ENCODE measurements around the gene BMP8B. TPM values are rescaled to one million over a fixed set of nuclear protein-coding genes. Genes with fewer than 3 reads are reported as not detected.
"Not testable (repeated sequence)": the region's sequence is repeated elsewhere in the genome, so short reads cannot be mapped to it uniquely, and the experiment has no call there.

The BMP8B gene
- total RNA-seq, 1 donor from 2014 or later: 0.31 TPM

GRCh38 chr1:39825432-39825941, 36.8 kb upstream of the BMP8B start:
- H3K4me3 Mint-ChIP-seq: no peak overlapping the region
- intact Hi-C loops (cut with micrococcal nuclease): no loop called here
- H3K27me3 Mint-ChIP-seq (ENCODE audit: insufficient read depth): peaks cover 19% of the 10 kb centered on the region
- no peak overlapping the region for H3K27ac Mint-ChIP-seq
- no peaks in the 10 kb centered on the region for H3K36me3 Mint-ChIP-seq (ENCODE audit: low read depth)
- H3K4me1 Mint-ChIP-seq (ENCODE audit: low read depth): no peaks in the 10 kb centered on the region
- DNase-seq (ENCODE audit: low spot score): no peak
- H3K9me3 Mint-ChIP-seq: no peaks in the 10 kb centered on the region

DNA sequence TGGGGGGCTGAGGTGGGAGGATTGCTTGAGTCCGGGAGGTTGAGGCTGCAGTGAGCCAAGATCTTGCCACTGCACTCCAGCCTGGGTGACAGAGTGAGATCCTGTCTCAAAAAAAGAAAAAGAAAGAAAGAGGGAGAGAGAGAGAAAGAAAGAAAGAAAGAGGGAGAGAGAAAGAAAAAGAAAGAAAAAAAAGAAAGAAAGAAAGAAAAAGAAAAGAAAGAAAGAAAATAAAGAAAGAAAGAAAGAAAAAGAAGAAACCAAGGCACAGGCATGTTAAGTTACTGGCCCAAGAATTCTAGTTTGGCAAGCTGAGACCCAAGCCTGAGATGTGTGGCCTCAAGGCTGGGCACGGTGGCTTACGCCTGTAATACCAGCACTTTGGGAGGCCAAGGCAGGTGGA, 34.8 kb upstream of the BMP8B start:
- H3K9me3 Mint-ChIP-seq; intact Hi-C loops (cut with micrococcal nuclease); H3K4me1 Mint-ChIP-seq (ENCODE audit: low read depth); H3K27me3 Mint-ChIP-seq (ENCODE audit: insufficient read depth); H3K27ac Mint-ChIP-seq; DNase-seq (ENCODE audit: low spot score); H3K36me3 Mint-ChIP-seq (ENCODE audit: low read depth); H3K4me3 Mint-ChIP-seq: not testable (repeated sequence)

DNA sequence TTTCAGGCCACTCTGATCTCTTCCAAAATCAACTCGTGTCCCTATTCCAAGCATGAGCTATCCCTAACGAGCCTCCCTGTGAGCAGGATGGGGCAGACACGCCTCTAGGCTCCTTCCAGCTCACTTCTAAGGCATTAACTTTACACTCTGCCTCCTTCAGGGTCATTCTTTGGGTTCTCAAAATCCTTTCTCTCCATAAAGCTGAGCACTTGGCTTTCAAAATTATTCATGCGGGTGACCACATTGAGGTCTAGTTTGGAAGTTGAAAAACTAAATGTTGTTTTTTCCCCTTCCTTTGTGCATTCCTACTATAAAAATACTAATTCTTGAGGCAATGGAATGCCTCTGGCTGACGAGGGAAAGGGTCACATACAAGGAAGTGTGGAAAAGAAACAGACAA, 33.5 kb upstream of the BMP8B start:
- Mint-ChIP-seq H3K27me3 (ENCODE audit: insufficient read depth) (peaks cover 6% of the 10 kb centered on the region), H3K4me3 (no peak overlapping the region), H3K9me3 (no peaks in the 10 kb centered on the region)

GRCh38 chr1:39819091-39819812, 30.6 kb upstream of the BMP8B start:
- no peak overlapping the region for H3K4me3 Mint-ChIP-seq
- intact Hi-C loops (cut with micrococcal nuclease): no loop called here
- no peak overlapping the region for H3K27ac Mint-ChIP-seq

More for the DNA sequence above, 33.5 kb upstream of the BMP8B start:
- intact Hi-C loops (cut with micrococcal nuclease): no loop called here
- Mint-ChIP-seq H3K36me3 (ENCODE audit: low read depth) (no peaks in the 10 kb centered on the region), H3K27ac (no peak overlapping the region), H3K4me1 (ENCODE audit: low read depth) (peaks cover 5% of the 10 kb centered on the region)
- no peak for DNase-seq (ENCODE audit: low spot score)

DNA sequence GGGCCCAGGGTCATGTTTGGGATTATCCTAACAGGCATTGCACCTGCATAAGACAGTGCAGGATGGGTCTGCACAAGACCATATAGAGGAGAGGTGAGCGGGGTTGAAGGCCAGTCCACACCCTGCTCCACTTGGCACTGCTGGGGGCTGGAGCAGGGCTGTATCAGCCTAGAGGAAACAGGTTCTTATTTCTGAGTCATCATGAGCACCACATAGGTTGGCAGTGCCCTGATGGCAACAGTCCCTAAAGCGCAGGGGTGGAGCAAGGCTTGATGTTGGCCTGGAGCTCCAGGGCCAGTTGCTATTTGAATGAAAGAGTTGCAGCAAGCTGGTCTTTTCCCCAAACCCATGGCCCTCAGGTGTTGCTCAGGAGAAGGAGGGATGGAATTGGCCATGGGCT, 29.8 kb upstream of the BMP8B start:
- no peaks in the 10 kb centered on the region for H3K36me3 Mint-ChIP-seq (ENCODE audit: low read depth)
- H3K4me1 Mint-ChIP-seq (ENCODE audit: low read depth): peaks cover 15% of the 10 kb centered on the region
- H3K4me3 Mint-ChIP-seq: no peak overlapping the region
- intact Hi-C loops (cut with micrococcal nuclease): no loop called here
- peaks cover 22% of the 10 kb centered on the region for H3K27me3 Mint-ChIP-seq (ENCODE audit: insufficient read depth)
- no peak overlapping the region for H3K27ac Mint-ChIP-seq
- no peak for DNase-seq (ENCODE audit: low spot score)
- H3K9me3 Mint-ChIP-seq: no peaks in the 10 kb centered on the region

More at GRCh38 chr1:39819091-39819812, 30.6 kb upstream of the BMP8B start:
- H3K36me3 Mint-ChIP-seq (ENCODE audit: low read depth): no peaks in the 10 kb centered on the region
- no peak for DNase-seq (ENCODE audit: low spot score)
- no peaks in the 10 kb centered on the region for H3K9me3 Mint-ChIP-seq
- H3K4me1 Mint-ChIP-seq (ENCODE audit: low read depth): peaks cover 15% of the 10 kb centered on the region
- H3K27me3 Mint-ChIP-seq (ENCODE audit: insufficient read depth): peaks cover 23% of the 10 kb centered on the region

DNA sequence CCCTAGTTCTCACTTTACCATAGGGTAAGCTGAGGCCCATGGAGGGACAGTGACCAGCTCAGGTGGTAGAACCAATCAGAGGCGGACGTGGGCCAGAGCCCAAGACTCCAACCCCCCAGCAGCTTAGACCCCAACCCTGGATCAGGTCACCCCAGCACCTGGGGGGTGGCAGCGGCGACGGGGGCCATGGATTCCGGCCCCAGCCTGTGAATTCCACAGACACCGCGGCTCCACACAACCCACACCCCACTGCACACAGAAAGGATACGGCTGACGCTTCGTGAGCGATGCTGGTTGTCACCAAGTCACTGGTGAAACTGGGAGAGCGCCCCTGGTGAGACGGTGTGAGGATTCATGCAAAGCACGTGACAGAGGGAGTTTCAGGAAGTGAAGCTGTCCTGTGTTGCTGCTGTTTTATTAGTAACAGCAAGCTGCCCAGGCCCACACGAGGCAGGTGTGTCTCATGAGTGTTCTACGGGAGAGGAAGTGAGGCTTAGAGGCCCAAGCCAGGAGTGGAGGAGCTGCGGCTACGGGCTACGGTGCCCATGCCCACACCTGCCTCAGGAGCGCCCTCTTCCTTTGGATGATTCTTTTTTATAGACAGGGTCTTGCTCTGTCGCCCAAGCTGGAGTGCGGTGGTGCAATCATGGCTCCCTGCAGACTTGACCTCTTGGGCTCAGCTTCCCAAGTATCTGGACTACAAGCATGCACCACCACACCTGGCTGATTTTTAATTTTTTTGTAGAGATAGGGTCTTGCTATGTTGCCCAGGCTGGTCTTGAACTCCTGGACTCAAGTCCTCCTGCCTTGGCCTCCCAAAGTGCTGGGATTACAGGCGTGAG, 28.6 kb upstream of the BMP8B start:
- H3K9me3 Mint-ChIP-seq; H3K36me3 Mint-ChIP-seq (ENCODE audit: low read depth): not testable (repeated sequence)
- intact Hi-C loops (cut with micrococcal nuclease): loop anchor here (1.0 kb wide), 1 partner anchor 215 kb away; no protein-coding TSS in a partner anchor
- H3K4me3 Mint-ChIP-seq: peak overlapping the region; percentile 37
- H3K4me1 Mint-ChIP-seq (ENCODE audit: low read depth): peaks cover 15% of the 10 kb centered on the region
- DNase-seq (ENCODE audit: low spot score): peak; percentile 17
- H3K27ac Mint-ChIP-seq: peak overlapping the region; percentile 44
- H3K27me3 Mint-ChIP-seq (ENCODE audit: insufficient read depth): peaks cover 19% of the 10 kb centered on the region

DNA sequence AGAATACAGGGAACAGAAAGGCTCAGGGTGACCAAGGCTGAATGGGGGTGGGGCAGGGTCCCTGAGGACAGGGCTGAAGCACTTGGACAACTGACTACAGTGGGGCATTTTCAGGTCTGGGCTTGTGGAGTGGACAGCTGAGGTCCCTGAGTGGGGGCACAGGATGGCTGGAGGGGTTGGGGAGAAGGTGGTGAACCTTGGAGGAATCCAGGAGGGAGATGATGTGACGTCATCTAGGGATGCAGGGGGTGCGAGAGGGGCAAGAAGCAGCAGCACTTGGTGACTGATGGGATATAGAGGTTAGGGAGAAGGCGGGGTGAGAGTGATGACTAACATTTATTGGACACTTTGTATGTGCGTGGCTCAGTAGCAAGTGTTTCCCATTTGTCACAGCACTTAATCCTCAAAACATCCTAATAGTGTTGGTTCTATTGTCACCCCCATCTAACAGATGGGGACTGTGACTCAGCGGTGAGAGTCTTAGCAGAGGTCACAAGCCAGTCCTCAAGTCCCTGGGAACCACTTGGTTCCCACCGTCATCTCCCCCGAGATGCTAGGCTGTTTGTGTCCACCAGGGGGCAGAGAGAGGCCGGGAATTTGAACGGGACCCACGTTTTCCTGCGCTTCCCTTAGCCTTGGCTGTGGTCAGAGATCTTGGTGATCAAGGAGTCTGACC, 27.9 kb upstream of the BMP8B start:
- Mint-ChIP-seq H3K9me3 (no peaks in the 10 kb centered on the region), H3K36me3 (ENCODE audit: low read depth) (no peaks in the 10 kb centered on the region), H3K4me3 (peak overlapping the region; percentile 37), H3K27me3 (ENCODE audit: insufficient read depth) (peaks cover 20% of the 10 kb centered on the region), H3K27ac (no peak overlapping the region), H3K4me1 (ENCODE audit: low read depth) (peaks cover 15% of the 10 kb centered on the region)
- intact Hi-C loops (cut with micrococcal nuclease): loop anchor here (1.0 kb wide), 3 partner anchors 86 to 216 kb away; no protein-coding TSS in a partner anchor
- DNase-seq (ENCODE audit: low spot score): peak; percentile 56

DNA sequence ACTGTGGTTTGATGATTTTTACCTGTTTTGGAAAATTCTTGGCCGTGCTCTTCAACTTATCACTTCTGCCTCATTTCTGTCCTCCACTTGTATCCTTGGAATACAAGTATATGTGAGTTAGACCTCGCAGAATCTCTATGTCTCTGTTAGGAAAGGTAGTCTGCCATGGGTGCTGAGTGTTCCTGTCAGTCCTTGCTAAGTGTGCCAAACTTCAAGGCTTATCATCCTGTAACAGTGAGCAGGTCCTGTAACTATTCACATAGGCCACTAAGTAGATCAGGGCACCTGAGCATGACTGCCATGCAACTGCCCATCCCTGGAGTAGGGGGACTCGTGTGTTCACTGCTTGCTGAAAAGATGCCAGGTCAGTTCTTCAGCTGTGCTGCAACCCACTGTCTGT, 24.2 kb upstream of the BMP8B start:
- H3K4me1 Mint-ChIP-seq (ENCODE audit: low read depth): peaks cover 15% of the 10 kb centered on the region
- H3K4me3 Mint-ChIP-seq: no peak overlapping the region
- H3K9me3 Mint-ChIP-seq: no peaks in the 10 kb centered on the region
- H3K27me3 Mint-ChIP-seq (ENCODE audit: insufficient read depth): peaks cover 25% of the 10 kb centered on the region
- no peak overlapping the region for H3K27ac Mint-ChIP-seq
- no peak for DNase-seq (ENCODE audit: low spot score)
- intact Hi-C loops (cut with micrococcal nuclease): no loop called here
- no peaks in the 10 kb centered on the region for H3K36me3 Mint-ChIP-seq (ENCODE audit: low read depth)

DNA sequence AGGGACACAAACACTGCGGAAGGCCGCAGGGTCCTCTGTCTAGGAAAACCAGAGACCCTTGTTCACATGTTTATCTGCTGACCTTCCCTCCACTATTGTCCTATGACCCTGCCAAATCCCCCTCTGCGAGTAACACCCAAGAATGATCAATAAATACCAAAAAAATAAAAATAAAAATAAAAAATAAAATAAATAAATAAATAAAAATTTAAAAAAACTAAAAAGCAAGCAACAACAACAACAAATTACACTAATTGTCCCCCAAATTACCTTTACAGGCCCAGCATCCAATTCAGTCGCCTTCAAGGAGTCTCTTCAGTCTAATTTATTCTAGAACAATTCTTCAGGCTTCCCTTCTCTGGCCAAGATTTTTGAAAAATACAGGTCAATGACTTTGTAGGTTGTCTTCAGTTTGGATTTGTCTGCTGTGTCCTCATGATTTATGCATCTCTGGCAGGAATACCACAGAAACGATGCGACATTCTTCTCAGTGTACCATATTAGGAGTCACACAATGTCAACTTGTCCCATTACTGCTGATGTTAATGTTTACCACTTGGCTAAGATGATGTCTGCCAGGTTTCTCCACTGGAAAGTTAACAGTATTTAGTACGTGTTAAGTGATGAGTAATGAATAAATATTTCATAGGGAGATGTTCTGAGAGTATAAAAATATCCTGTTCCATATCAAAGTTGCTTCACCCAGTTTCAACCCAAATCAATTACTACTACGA, 20.3 kb upstream of the BMP8B start:
- no peaks in the 10 kb centered on the region for H3K36me3 Mint-ChIP-seq (ENCODE audit: low read depth)
- H3K9me3 Mint-ChIP-seq: no peaks in the 10 kb centered on the region
- H3K27me3 Mint-ChIP-seq (ENCODE audit: insufficient read depth): peaks cover 8% of the 10 kb centered on the region
- no peaks in the 10 kb centered on the region for H3K4me1 Mint-ChIP-seq (ENCODE audit: low read depth)
- DNase-seq (ENCODE audit: low spot score): no peak
- H3K27ac Mint-ChIP-seq: no peak overlapping the region
- no peak overlapping the region for H3K4me3 Mint-ChIP-seq
- intact Hi-C loops (cut with micrococcal nuclease): no loop called here

- Mint-ChIP-seq H3K36me3 (ENCODE audit: low read depth) (no peaks in the 10 kb centered on the region), H3K27me3 (ENCODE audit: insufficient read depth) (no peaks in the 10 kb centered on the region), H3K4me1 (ENCODE audit: low read depth) (no peaks in the 10 kb centered on the region), H3K27ac (no peak overlapping the region), H3K9me3 (no peaks in the 10 kb centered on the region), H3K4me3 (no peak overlapping the region)
- DNase-seq (ENCODE audit: low spot score): no peak
- intact Hi-C loops (cut with micrococcal nuclease): no loop called here
Measured at GRCh38 chr1:39805385-39805784, 16.7 kb upstream of the BMP8B start.

- no peak overlapping the region for H3K4me3 Mint-ChIP-seq
- H3K27ac Mint-ChIP-seq: no peak overlapping the region
- intact Hi-C loops (cut with micrococcal nuclease): loop anchor here (5.0 kb wide), 1 partner anchor 100 kb away; the partner anchor contains the start of gene MYCL
- peaks cover 12% of the 10 kb centered on the region for H3K4me1 Mint-ChIP-seq (ENCODE audit: low read depth)
- no peak for DNase-seq (ENCODE audit: low spot score)
- H3K9me3 Mint-ChIP-seq: no peaks in the 10 kb centered on the region
- H3K36me3 Mint-ChIP-seq (ENCODE audit: low read depth): no peaks in the 10 kb centered on the region
- peaks cover 2% of the 10 kb centered on the region for H3K27me3 Mint-ChIP-seq (ENCODE audit: insufficient read depth)
Measured at GRCh38 chr1:39802496-39803260, 14.0 kb upstream of the BMP8B start.

GRCh38 chr1:39800471-39800835, 11.8 kb upstream of the BMP8B start:
- Mint-ChIP-seq H3K36me3 (ENCODE audit: low read depth) (peaks cover 2% of the 10 kb centered on the region), H3K9me3 (no peaks in the 10 kb centered on the region), H3K4me1 (ENCODE audit: low read depth) (peaks cover 12% of the 10 kb centered on the region), H3K4me3 (no peak overlapping the region), H3K27me3 (ENCODE audit: insufficient read depth) (peaks cover 4% of the 10 kb centered on the region), H3K27ac (no peak overlapping the region)
- no peak for DNase-seq (ENCODE audit: low spot score)
- intact Hi-C loops (cut with micrococcal nuclease): loop anchor here (5.0 kb wide), 1 partner anchor 102 kb away; the partner anchor contains the start of gene MYCL
